GM12873 (cell line): ENCODE measurements around the gene ARHGAP42.

Source experiments
- CTCF ChIP-seq: IDR thresholded peaks from 2 replicates; pipeline ENCODE4 v1.5.1; 2012; ENCODE audit warnings: low read depth, mild to moderate bottlenecking, moderate library complexity, low read length, control low read depth; ENCODE audit not compliant: insufficient read depth; ENCODE audit errors: missing control alignments

ARHGAP42 gene

GRCh38 chr11:100941033-100941432 is 253.9 kb downstream of the ARHGAP42 start:
- TF ChIP-seq CTCF, result no peak

GRCh38 chr11:100942016-100942415 is 254.9 kb downstream of the ARHGAP42 start:
- TF ChIP-seq CTCF, result no peak

- TF ChIP-seq CTCF, result no peak
Measured at GRCh38 chr11:100948936-100949335, 261.8 kb downstream of the ARHGAP42 start.

GRCh38 chr11:100949443-100949842 is 262.4 kb downstream of the ARHGAP42 start:
- TF ChIP-seq CTCF, result no peak

- no peak for TF ChIP-seq CTCF
Measured at GRCh38 chr11:100955318-100955717, 268.2 kb downstream of the ARHGAP42 start.

- TF ChIP-seq CTCF, result no peak
Measured at GRCh38 chr11:100956351-100956750, 269.3 kb downstream of the ARHGAP42 start.

- no peak for TF ChIP-seq CTCF
Measured at GRCh38 chr11:100957499-100957898, 270.4 kb downstream of the ARHGAP42 start.
